Measurements from ENCODE around the gene ONECUT3. TPM values are rescaled to one million over a fixed set of nuclear protein-coding genes. Genes with fewer than 3 reads are reported as not detected.

Gene ONECUT3
- total and polyA plus RNA-seq, 3 donors from 2014 or later: 0.13 to 0.39 (median 0.25) TPM

DNA sequence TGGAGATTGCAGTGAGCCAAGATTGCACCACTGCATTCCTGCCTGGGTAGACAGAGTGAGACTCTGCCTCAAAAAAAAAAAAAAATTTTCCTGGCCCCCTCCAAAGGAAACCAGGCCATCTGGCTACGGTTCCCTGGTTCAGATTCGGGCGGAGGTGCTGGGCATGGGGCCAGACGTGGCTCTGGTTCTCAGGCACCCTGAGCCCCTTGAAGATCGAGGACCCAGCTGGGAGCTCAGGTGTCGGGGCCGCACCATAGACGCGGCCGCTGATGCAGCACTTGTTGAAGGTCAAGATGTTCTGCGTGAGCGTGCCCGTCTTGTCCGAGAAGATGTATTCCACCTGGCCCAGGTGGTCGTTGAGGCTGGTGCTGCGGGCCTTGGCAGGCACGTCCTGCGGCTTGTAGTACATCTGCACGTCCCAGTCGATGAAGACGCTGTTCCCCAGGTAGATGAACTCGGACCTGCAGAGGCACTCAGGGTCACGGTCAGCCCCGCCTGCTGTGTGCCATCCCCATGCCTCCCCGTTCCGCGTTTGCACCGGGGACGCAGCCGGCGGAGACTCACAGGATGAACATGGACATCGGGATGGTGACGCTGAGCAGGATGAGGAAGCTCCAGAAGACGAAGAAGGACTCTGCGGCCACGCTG, 46.5 kb downstream of the ONECUT3 start:
- no peak overlapping the region for H3K27ac ChIP-seq
- 85 to 89% methylated on average over 19 to 36 of the region's 36 CpGs for WGBS, 2 donors
- peaks cover 5% of the 10 kb centered on the region for H3K4me1 ChIP-seq
- intact Hi-C loops (cut with DNase I; ENCODE audit: low total_unique reads): no loop called here
- H3K36me3 ChIP-seq (ENCODE audit: low read depth, missing control alignments): no peaks in the 10 kb centered on the region
- no peak for DNase-seq
- no peaks in the 10 kb centered on the region for H3K9me3 ChIP-seq
- no peaks in the 10 kb centered on the region for H3K27me3 ChIP-seq
- TF ChIP-seq, protein P1, sequence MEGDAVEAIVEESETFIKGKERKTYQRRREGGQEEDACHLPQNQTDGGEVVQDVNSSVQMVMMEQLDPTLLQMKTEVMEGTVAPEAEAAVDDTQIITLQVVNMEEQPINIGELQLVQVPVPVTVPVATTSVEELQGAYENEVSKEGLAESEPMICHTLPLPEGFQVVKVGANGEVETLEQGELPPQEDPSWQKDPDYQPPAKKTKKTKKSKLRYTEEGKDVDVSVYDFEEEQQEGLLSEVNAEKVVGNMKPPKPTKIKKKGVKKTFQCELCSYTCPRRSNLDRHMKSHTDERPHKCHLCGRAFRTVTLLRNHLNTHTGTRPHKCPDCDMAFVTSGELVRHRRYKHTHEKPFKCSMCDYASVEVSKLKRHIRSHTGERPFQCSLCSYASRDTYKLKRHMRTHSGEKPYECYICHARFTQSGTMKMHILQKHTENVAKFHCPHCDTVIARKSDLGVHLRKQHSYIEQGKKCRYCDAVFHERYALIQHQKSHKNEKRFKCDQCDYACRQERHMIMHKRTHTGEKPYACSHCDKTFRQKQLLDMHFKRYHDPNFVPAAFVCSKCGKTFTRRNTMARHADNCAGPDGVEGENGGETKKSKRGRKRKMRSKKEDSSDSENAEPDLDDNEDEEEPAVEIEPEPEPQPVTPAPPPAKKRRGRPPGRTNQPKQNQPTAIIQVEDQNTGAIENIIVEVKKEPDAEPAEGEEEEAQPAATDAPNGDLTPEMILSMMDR (IDR thresholded peaks at IDR 0.05): no peak
- no peak for TF ChIP-seq POLR2A (IDR thresholded peaks at IDR 0.05)
- no peak overlapping the region for H3K4me3 ChIP-seq

DNA sequence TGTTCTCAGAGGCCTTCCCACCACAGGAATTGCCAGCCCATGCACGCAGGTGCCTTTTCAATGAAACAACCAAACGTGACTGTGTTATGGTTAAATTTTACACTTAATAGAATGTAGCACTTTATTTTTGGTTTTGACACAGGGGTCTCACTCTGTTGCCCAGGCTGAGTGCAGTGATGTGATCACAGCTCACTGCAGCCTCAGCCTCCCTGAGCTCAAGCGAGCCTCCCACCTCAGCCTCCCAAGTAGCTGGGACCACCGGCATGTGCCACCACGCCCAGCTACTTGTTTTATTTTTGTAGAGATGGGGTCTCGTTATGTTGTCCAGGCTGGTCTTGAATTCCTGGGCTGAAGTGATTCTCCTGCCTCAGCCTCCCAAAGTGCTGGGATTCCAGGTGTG, 51.6 kb downstream of the ONECUT3 start:
- TF ChIP-seq POLR2A (IDR thresholded peaks at IDR 0.05): no peak
- TF ChIP-seq, protein P1 (IDR thresholded peaks at IDR 0.05): no peak
- intact Hi-C loops (cut with DNase I; ENCODE audit: low total_unique reads): no loop called here
- no peak for DNase-seq
- Histone ChIP-seq H3K4me3 (no peak overlapping the region), H3K4me1 (no peaks in the 10 kb centered on the region), H3K27me3 (no peaks in the 10 kb centered on the region), H3K27ac (no peak overlapping the region), H3K9me3 (no peaks in the 10 kb centered on the region), H3K36me3 (ENCODE audit: low read depth, missing control alignments) (no peaks in the 10 kb centered on the region)
- WGBS, 2 donors: 95 to 98% methylated on average over 6 of the region's 6 CpGs

DNA sequence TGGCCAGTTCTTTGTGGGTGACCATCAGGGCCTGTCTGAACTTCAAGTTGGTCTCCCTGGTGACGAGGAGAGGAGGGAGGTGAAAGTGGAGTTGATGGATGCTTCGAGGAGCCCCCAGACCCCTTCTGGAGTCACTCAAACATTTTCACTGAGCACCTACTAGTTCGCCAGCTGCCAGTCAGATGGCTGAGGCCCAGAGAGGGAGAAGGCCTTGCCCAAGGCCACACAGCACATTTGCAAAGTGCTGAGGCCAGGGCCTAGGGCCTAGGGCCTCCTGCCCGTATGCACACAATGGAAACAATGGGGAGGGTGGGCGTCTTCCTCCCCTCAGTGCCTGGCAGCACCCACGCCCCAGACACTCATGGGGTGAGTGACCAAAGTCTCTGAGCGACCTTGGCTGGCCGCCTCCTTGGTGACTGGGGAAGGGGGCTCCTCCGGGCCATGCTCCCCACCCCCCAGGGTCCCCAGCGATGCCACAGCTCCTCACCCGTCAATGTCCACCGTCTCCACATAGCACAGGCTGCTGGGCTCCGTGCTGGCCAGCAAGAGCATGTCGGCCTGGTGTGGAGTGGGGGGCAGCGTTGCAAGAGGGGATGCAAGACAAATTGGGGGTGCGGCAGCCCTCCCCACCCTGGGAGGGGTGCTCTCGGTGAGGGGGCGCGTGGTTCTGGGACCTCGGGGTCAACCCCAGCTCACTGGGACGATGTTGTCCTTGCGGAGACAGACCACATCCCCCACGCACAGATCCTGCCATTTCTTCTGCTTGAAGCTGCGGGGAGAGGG, 52.3 kb downstream of the ONECUT3 start:
- 85 to 91% methylated on average over 13 to 22 of the region's 24 CpGs for WGBS, 2 donors

DNA sequence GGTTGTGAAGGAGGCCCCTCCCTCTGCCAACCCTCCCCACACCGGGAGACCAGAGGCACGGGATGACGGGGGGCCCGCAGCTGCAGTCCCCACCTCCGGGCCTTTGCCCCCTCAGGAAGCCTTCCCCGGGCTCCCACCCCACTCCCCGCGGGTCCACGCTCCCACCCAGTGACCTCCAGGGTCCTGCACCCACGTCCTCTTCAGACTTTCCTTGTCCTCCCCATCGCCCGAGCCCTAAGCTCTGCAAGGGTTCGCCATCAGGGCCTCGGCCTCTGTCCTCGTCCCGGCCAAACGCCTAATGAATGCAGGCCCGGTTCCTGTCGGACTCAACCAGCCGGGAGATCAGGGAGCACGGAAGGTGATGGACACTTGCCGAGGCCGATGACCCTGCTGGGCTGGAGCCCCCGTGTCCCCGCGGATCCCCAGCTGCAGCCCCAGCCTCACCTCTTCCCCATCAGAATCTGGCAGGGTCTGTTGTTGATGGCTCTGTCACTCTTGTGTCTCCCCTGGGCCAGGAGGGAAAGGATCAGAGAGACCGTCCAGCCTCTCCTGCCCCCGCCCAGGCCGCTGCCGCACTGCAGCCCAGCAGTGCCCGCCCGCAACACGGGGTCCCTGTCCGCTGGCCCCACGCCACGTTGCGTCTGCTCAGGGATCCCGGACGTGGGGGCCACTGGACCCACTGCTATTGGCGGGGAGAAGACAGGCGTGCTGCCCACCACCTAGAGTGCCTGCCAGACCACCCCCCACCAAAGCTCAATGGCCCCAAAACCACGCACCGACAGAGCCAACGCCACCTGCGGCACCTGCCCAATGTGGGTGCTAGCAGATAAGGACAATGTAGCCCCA, 53.1 kb downstream of the ONECUT3 start:
- 86 to 88% methylated on average over 12 to 45 of the region's 45 CpGs for WGBS, 2 donors
- Histone ChIP-seq H3K4me3 (no peak overlapping the region), H3K27me3 (no peaks in the 10 kb centered on the region), H3K4me1 (no peaks in the 10 kb centered on the region), H3K9me3 (no peaks in the 10 kb centered on the region), H3K27ac (no peak overlapping the region), H3K36me3 (ENCODE audit: low read depth, missing control alignments) (no peaks in the 10 kb centered on the region)
- intact Hi-C loops (cut with DNase I; ENCODE audit: low total_unique reads): no loop called here
- TF ChIP-seq, protein P1 (IDR thresholded peaks at IDR 0.05): no peak
- no peak for TF ChIP-seq POLR2A (IDR thresholded peaks at IDR 0.05)
- no peak for DNase-seq

More for the DNA sequence above, 52.3 kb downstream of the ONECUT3 start:
- intact Hi-C loops (cut with DNase I; ENCODE audit: low total_unique reads): no loop called here
- H3K27ac ChIP-seq: no peak overlapping the region
- no peak overlapping the region for H3K4me3 ChIP-seq
- no peaks in the 10 kb centered on the region for H3K4me1 ChIP-seq
- no peak for DNase-seq
- no peaks in the 10 kb centered on the region for H3K36me3 ChIP-seq (ENCODE audit: low read depth, missing control alignments)
- no peaks in the 10 kb centered on the region for H3K27me3 ChIP-seq
- TF ChIP-seq, protein P1 (IDR thresholded peaks at IDR 0.05): no peak
- TF ChIP-seq POLR2A (IDR thresholded peaks at IDR 0.05): no peak
- H3K9me3 ChIP-seq: no peaks in the 10 kb centered on the region
